ENCODE measurements around the gene ACOXL.

The ACOXL gene

DNA sequence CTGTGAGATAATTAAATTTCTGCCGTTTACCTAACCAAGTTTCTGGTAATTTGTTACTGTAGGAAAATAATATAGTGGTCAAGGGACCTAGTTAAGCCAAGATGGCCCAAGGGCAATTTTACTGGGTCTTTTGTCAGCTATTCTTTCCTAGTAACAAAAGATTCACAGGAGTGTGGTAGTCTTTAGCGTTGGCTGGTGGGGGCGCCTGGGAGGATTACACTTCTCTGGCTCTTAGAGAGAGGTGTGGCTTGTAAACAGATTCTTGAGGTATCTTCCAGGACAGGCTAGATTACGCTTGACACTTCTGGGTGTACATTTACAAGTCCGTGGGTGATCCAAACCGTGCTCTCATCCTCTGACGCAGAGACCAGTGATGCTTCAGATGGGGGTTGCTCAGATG lies 3.3 kb upstream of the ACOXL start:
- TF ChIP-seq EZH2phosphoT487 (IDR thresholded peaks at IDR 0.05; ENCODE audit: borderline replicate concordance, low read length) (no peak), CTCF (IDR thresholded peaks at IDR 0.05; ENCODE audit: low read depth, low read length, poor library complexity, severe bottlenecking) (no peak)
- Histone ChIP-seq H4K20me1 (ENCODE audit: control insufficient read depth, insufficient read depth, low read depth, low read length) (no peaks in the 10 kb centered on the region), H3K27me3 (ENCODE audit: control insufficient read depth, low read length) (peaks cover 20% of the 10 kb centered on the region), H3F3A (ENCODE audit: control insufficient read depth, insufficient read depth) (no peaks in the 10 kb centered on the region), H3K9me2 (replicated peaks; ENCODE audit: control insufficient read depth, low read length) (no peaks in the 10 kb centered on the region), H3K36me3 (ENCODE audit: control insufficient read depth, low read length) (no peaks in the 10 kb centered on the region), H3K9me3 (ENCODE audit: control insufficient read depth, insufficient read depth, low read length) (no peaks in the 10 kb centered on the region), H3K4me2 (ENCODE audit: low read length) (no peak overlapping the region), H3K4me3 (ENCODE audit: low read length) (no peak overlapping the region), H3K27ac (ENCODE audit: low read depth, low read length) (no peak overlapping the region), H3K4me1 (ENCODE audit: control insufficient read depth, low read length) (no peaks in the 10 kb centered on the region), H3K79me2 (ENCODE audit: control insufficient read depth, low read length) (no peaks in the 10 kb centered on the region)

DNA sequence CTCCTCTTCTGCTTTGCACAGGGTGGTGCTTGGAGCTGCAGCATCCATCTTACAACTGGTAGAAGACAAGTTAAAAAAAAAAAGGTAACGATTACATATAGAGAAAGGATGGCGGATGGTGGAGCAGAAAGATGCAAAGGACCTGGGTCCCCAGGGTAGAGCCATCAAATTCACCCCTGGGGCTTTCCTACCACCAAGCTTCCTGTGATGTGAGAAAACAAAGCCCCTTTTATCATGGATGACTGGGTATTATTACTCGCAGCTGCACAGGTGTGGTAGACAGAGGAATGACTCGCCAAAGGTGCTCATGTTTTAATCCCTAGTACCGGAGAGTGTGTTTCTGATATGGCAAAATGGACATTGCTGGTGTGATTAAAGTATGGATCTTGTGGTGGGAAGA lies 1.3 kb upstream of the ACOXL start:
- Histone ChIP-seq H3K36me3 (ENCODE audit: control insufficient read depth, low read length) (no peaks in the 10 kb centered on the region), H3K9me2 (replicated peaks; ENCODE audit: control insufficient read depth, low read length) (no peaks in the 10 kb centered on the region), H3K4me3 (ENCODE audit: low read length) (no peak overlapping the region), H3K79me2 (ENCODE audit: control insufficient read depth, low read length) (no peaks in the 10 kb centered on the region), H4K20me1 (ENCODE audit: control insufficient read depth, insufficient read depth, low read depth, low read length) (no peaks in the 10 kb centered on the region), H3K4me2 (ENCODE audit: low read length) (no peak overlapping the region), H3K9me3 (ENCODE audit: control insufficient read depth, insufficient read depth, low read length) (no peaks in the 10 kb centered on the region), H3K4me1 (ENCODE audit: control insufficient read depth, low read length) (no peaks in the 10 kb centered on the region), H3F3A (ENCODE audit: control insufficient read depth, insufficient read depth) (no peaks in the 10 kb centered on the region), H3K27me3 (ENCODE audit: control insufficient read depth, low read length) (peaks cover 24% of the 10 kb centered on the region), H3K27ac (ENCODE audit: low read depth, low read length) (no peak overlapping the region)
- TF ChIP-seq CTCF (IDR thresholded peaks at IDR 0.05; ENCODE audit: low read depth, low read length, poor library complexity, severe bottlenecking) (no peak), EZH2phosphoT487 (IDR thresholded peaks at IDR 0.05; ENCODE audit: borderline replicate concordance, low read length) (no peak)

GRCh38 chr2:110735366-110735765 lies 3.0 kb downstream of the ACOXL start:
- Histone ChIP-seq H3K4me3 (ENCODE audit: low read length) (no peak overlapping the region), H3K4me1 (ENCODE audit: control insufficient read depth, low read length) (no peaks in the 10 kb centered on the region), H3K9me3 (ENCODE audit: control insufficient read depth, insufficient read depth, low read length) (no peaks in the 10 kb centered on the region), H4K20me1 (ENCODE audit: control insufficient read depth, insufficient read depth, low read depth, low read length) (no peaks in the 10 kb centered on the region), H3F3A (ENCODE audit: control insufficient read depth, insufficient read depth) (no peaks in the 10 kb centered on the region), H3K9me2 (replicated peaks; ENCODE audit: control insufficient read depth, low read length) (no peaks in the 10 kb centered on the region), H3K4me2 (ENCODE audit: low read length) (no peak overlapping the region), H3K27ac (ENCODE audit: low read depth, low read length) (no peak overlapping the region), H3K36me3 (ENCODE audit: control insufficient read depth, low read length) (no peaks in the 10 kb centered on the region), H3K27me3 (ENCODE audit: control insufficient read depth, low read length) (peaks cover 22% of the 10 kb centered on the region), H3K79me2 (ENCODE audit: control insufficient read depth, low read length) (no peaks in the 10 kb centered on the region)
- TF ChIP-seq EZH2phosphoT487 (IDR thresholded peaks at IDR 0.05; ENCODE audit: borderline replicate concordance, low read length) (no peak), CTCF (IDR thresholded peaks at IDR 0.05; ENCODE audit: low read depth, low read length, poor library complexity, severe bottlenecking) (no peak)

DNA sequence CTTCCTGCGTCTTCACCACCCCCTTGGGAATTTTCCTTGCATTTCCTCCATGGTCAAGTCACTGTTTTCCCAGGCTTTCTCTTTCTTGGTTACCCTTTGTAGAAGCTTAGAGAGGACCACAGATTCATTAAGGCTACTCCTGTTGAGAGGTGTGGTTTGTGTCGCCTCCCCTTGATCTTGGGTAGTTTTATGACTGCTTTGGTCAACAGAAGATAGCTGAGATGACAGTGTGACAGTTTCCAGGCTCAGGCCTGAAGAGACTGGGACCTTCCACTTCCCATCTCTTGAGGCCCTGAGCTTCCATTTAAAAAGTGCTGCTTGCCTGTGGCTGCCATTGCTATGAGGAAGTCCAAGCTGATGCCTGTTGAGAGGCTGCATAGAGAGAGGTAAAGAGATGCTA lies 5.4 kb downstream of the ACOXL start:
- Histone ChIP-seq H3K27me3 (ENCODE audit: control insufficient read depth, low read length) (peaks cover 24% of the 10 kb centered on the region), H3K36me3 (ENCODE audit: control insufficient read depth, low read length) (no peaks in the 10 kb centered on the region), H3K4me3 (ENCODE audit: low read length) (no peak overlapping the region), H3K9me2 (replicated peaks; ENCODE audit: control insufficient read depth, low read length) (no peaks in the 10 kb centered on the region), H3K79me2 (ENCODE audit: control insufficient read depth, low read length) (no peaks in the 10 kb centered on the region), H3K9me3 (ENCODE audit: control insufficient read depth, insufficient read depth, low read length) (no peaks in the 10 kb centered on the region), H3K4me1 (ENCODE audit: control insufficient read depth, low read length) (no peaks in the 10 kb centered on the region), H4K20me1 (ENCODE audit: control insufficient read depth, insufficient read depth, low read depth, low read length) (no peaks in the 10 kb centered on the region), H3K27ac (ENCODE audit: low read depth, low read length) (no peak overlapping the region), H3F3A (ENCODE audit: control insufficient read depth, insufficient read depth) (no peaks in the 10 kb centered on the region), H3K4me2 (ENCODE audit: low read length) (no peak overlapping the region)
- TF ChIP-seq EZH2phosphoT487 (IDR thresholded peaks at IDR 0.05; ENCODE audit: borderline replicate concordance, low read length) (no peak), CTCF (IDR thresholded peaks at IDR 0.05; ENCODE audit: low read depth, low read length, poor library complexity, severe bottlenecking) (no peak)
